Neural cell (in vitro differentiated cells): ENCODE results near the gene NDFIP2. TPM values are rescaled to one million over a fixed set of nuclear protein-coding genes. Genes with fewer than 3 reads are reported as not detected.

Experiments used
- H2AFZ ChIP-seq: fragments of 200-600, 300-800 bp; sonication (generic), shearing (Covaris generic); 2 replicates; pipeline ENCODE4 v1.6.0; 2014; ENCODE audit warnings: low read depth, mild to moderate bottlenecking, antibody characterized with exemption, low read length, moderate library complexity
- H3F3A ChIP-seq: fragments of 200-600 bp; shearing (Covaris generic); 2 replicates; pipeline ENCODE4 v1.6.1; 2016; ENCODE audit warnings: mild to moderate bottlenecking, moderate library complexity, mixed read lengths, antibody characterized with exemption, low read length; ENCODE audit not compliant: insufficient read depth, poor library complexity, severe bottlenecking
- H3K27ac ChIP-seq: fragments of 200-600, 300-800 bp; sonication (generic), shearing (Covaris generic); 2 replicates; pipeline ENCODE4 v1.5.1; 2014; ENCODE audit warnings: mild to moderate bottlenecking, low read length, moderate library complexity
- H3K27me3 ChIP-seq: fragments of 300-800, 200-600 bp; sonication (generic), shearing (Covaris generic); 2 replicates; pipeline ENCODE4 v1.6.0; 2014; ENCODE audit warnings: mild to moderate bottlenecking, low read depth, low read length, moderate library complexity; ENCODE audit not compliant: insufficient read depth
- H3K36me3 ChIP-seq: fragments of 300-800, 200-600 bp; sonication (generic), shearing (Covaris generic); 2 replicates; pipeline ENCODE4 v1.5.1; 2014; ENCODE audit warnings: mild to moderate bottlenecking, antibody characterized with exemption, low read length, moderate library complexity; ENCODE audit not compliant: insufficient read depth
- H3K4me2 ChIP-seq: fragments of 300-800, 200-600 bp; sonication (generic), shearing (Covaris generic); 2 replicates; pipeline ENCODE4 v1.6.0; 2014; ENCODE audit warnings: mild to moderate bottlenecking, low read length
- H3K4me3 ChIP-seq: fragments of 300-800, 200-600 bp; sonication (generic), shearing (Covaris generic); 2 replicates; pipeline ENCODE4 v1.5.1; 2014; ENCODE audit warnings: mild to moderate bottlenecking, low read length, moderate library complexity
- H3K79me2 ChIP-seq: fragments of 200-600 bp; shearing (Covaris generic); replicated peaks from 2 replicates; pipeline ENCODE4 v1.6.0; 2014; ENCODE audit warnings: mild to moderate bottlenecking, low read length, moderate library complexity; ENCODE audit not compliant: insufficient read depth
- H3K9ac ChIP-seq: fragments of 300-800, 200-600 bp; sonication (generic), shearing (Covaris generic); 2 replicates; pipeline ENCODE4 v1.6.1; 2016; ENCODE audit warnings: mild to moderate bottlenecking, low read length, mixed read lengths
- H3K9me2 ChIP-seq: fragments of 200-600 bp; shearing (Covaris generic); 2 replicates; pipeline ENCODE4 v1.6.1; 2016; ENCODE audit warnings: mild to moderate bottlenecking, low read length, mixed read lengths; ENCODE audit not compliant: insufficient read depth
- H3K9me3 ChIP-seq: fragments of 200-600, 300-800 bp; sonication (generic), shearing (Covaris generic); 2 replicates; pipeline ENCODE4 v1.6.1; 2016; ENCODE audit warnings: mild to moderate bottlenecking, mixed run types, low read length, moderate library complexity, mixed read lengths
- H4K20me1 ChIP-seq: fragments of 200-600 bp; shearing (Covaris generic); 2 replicates; pipeline ENCODE4 v1.6.1; 2016; ENCODE audit warnings: mild to moderate bottlenecking, mixed run types; ENCODE audit not compliant: insufficient read depth
- CTCF ChIP-seq: fragments of 450-650 bp; IDR thresholded peaks from 2 replicates; pipeline ENCODE4 v1.5.1; 2014; ENCODE audit warnings: antibody characterized with exemption, mild to moderate bottlenecking, moderate library complexity; ENCODE audit not compliant: poor library complexity, severe bottlenecking
- EP300 ChIP-seq: fragments of 450-650 bp; conservative IDR thresholded peaks from 2 replicates; pipeline ENCODE4 v1.6.1; 2014; ENCODE audit warnings: antibody characterized with exemption, mild to moderate bottlenecking, moderate library complexity; ENCODE audit not compliant: poor library complexity, severe bottlenecking
- MXI1 ChIP-seq: fragments of 450-650 bp; conservative IDR thresholded peaks from 2 replicates; pipeline ENCODE4 v1.6.1; 2014; ENCODE audit warnings: antibody characterized with exemption, mild to moderate bottlenecking; ENCODE audit not compliant: poor library complexity, severe bottlenecking
- POLR2AphosphoS5 ChIP-seq: IDR thresholded peaks from 2 replicates; pipeline ENCODE4 v1.6.1; 2012
- RAD21 ChIP-seq: fragments of 450-650 bp; conservative IDR thresholded peaks from 2 replicates; pipeline ENCODE4 v1.6.1; 2014; ENCODE audit warnings: antibody characterized with exemption, mild to moderate bottlenecking, moderate library complexity
- REST ChIP-seq: IDR thresholded peaks from 2 replicates; pipeline ENCODE4 v1.6.1; 2012; ENCODE audit warnings: borderline replicate concordance
- SMC3 ChIP-seq: fragments of 450-650 bp; conservative IDR thresholded peaks from 2 replicates; pipeline ENCODE4 v1.6.1; 2014; ENCODE audit warnings: antibody characterized with exemption, mild to moderate bottlenecking, moderate library complexity; ENCODE audit not compliant: poor library complexity
- TAF1 ChIP-seq: IDR thresholded peaks from 2 replicates; pipeline ENCODE4 v1.6.1; 2012; ENCODE audit warnings: low read depth
- polyA plus RNA-seq: library from polyadenylated mRNA; depleted of rRNA; stranded (reverse); fragments of >200 nt; gene quantifications from 2 replicates; pipeline ENCODE4 v1.2.3, GENCODE V29; 2014

Gene NDFIP2
- polyA plus RNA-seq, 1 donor from 2014 or later: 41.2 TPM

DNA sequence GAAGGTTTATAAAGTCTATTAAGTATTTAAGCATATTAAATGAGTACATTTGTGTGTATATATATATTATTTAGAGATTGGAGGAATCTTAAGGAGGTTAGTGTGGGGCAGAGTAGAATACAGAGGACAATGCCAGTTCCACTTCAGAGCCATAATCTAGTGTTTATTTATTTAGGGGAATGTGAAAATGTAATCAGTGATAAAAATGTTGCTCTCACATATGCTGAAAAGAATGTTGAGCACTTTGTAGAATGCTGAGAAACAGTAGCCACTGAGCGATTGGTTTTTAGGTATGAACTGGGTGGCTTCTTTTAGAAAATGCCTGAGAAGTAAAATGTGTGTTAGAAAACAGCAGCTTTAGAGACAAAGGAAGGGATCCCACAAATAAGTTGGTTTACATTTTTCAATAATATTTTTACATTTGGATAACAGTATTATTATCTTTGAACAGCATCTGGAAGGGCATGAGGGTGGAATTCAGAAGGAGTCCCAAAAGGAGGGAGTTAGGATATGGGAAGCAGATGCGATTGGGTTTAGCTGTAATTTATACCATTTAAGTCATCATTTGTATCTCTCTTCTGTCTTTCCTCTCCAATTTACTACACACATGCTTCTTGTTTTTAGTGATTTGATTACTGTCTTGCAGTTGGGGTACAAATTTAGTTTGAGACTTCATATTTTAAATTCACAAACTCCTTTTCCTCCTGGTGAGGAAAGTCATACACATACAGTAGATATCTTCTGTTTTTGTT lies 68.6 kb downstream of the NDFIP2 start:
- H3K4me2 ChIP-seq: no peak overlapping the region
- H4K20me1 ChIP-seq: no peaks in the 10 kb centered on the region
- no peaks in the 10 kb centered on the region for H3K9me2 ChIP-seq
- no peaks in the 10 kb centered on the region for H3K9me3 ChIP-seq
- TF ChIP-seq POLR2AphosphoS5 (no peak), MXI1 (no peak), SMC3 (no peak), TAF1 (no peak), REST (no peak), CTCF (no peak), RAD21 (no peak)
- no peak overlapping the region for H3K4me3 ChIP-seq
- H3K27me3 ChIP-seq: no peaks in the 10 kb centered on the region
- no peak overlapping the region for H2AFZ ChIP-seq
- no peak overlapping the region for H3K27ac ChIP-seq
- H3K36me3 ChIP-seq: no peaks in the 10 kb centered on the region
- no peak overlapping the region for H3K9ac ChIP-seq
- no peaks in the 10 kb centered on the region for H3F3A ChIP-seq
- no peaks in the 10 kb centered on the region for H3K79me2 ChIP-seq

DNA sequence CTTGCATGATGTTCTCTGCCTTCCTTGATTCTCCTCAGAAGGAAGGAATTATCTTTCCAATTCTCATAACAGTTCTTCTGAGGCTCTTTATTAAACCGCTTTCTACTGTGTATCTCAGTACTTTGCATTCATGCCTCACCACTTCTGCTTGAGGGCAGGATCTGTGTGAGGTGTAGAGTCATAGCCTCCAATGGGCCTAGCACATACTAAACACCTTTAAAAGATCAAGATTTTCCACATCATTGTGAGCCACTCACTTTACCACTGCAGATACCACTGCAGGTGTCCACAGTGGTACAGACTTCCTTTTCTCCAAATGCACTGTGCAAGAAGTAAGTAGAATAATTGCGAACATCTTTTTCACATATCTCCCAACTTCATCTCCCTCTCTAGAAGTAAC lies 76.7 kb downstream of the NDFIP2 start:
- Histone ChIP-seq H2AFZ (no peak overlapping the region), H3K9me2 (no peaks in the 10 kb centered on the region), H3K36me3 (no peaks in the 10 kb centered on the region), H3K4me3 (no peak overlapping the region), H3K27me3 (no peaks in the 10 kb centered on the region), H3K9ac (no peak overlapping the region), H3K79me2 (no peaks in the 10 kb centered on the region), H3K4me2 (no peak overlapping the region), H3F3A (no peaks in the 10 kb centered on the region), H4K20me1 (no peaks in the 10 kb centered on the region), H3K27ac (no peak overlapping the region), H3K9me3 (no peaks in the 10 kb centered on the region)
- TF ChIP-seq RAD21: no peak
- no peak for TF ChIP-seq EP300
- TF ChIP-seq POLR2AphosphoS5: no peak
- no peak for TF ChIP-seq REST
- no peak for TF ChIP-seq TAF1
- no peak for TF ChIP-seq SMC3
- no peak for TF ChIP-seq CTCF
